Measurements from ENCODE around the gene LDAH. TPM values are rescaled to one million over a fixed set of nuclear protein-coding genes. Genes with fewer than 3 reads are reported as not detected.
A peak's percentile ranks its signal among the peaks of the same experiment; 100 is the strongest.

The LDAH gene
- total and polyA plus RNA-seq, 2 experiments from 2014 or later = 12.1 to 37.5 TPM

DNA sequence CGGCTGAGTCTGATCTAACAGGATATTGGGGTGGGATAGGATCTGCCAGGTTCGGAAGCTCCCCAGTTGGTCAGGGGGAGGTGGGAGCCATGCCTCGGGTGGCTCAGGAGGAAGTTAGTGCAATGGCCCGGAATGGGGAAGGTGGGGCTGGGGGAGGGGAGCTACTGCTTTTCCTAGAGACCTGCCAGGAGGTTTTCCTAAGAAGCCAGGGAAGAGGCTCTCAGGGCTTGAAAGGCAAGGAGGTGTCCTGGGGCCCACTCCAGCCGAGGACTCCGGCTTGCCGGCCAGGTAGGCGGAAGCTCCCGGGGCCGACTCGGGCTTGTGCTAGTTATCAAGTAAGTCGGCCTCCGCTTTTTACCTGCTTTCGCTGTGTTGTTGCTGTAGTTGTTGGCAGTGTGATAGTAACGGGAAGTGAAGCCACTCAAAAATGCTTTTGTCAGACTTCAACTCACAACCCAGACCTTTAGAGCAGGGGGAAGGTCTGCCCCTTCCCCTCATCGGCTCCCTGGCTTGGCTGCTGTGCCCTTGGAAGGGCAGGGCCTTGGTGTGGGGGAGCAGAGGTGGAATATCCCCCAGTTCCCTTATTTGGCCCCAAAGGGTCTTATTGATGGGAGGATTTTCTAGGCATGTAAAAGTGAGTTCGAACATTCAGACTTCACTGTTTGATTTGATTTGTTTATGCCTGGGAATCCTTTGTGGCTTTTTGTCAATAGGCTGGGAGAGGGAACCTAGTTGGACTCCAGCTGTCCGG lies 150.5 kb downstream of the LDAH start:
- ATAC-seq (peak; percentile 15), DNase-seq (ENCODE audit: low spot score) (peak; percentile 83)
- Histone ChIP-seq H3K9me2 (ENCODE audit: insufficient read depth) (no peaks in the 10 kb centered on the region), H4K20me1 (replicated peaks; ENCODE audit: insufficient read depth) (no peaks in the 10 kb centered on the region; the same call in 1 of the 2 replicates), H3K36me3 (ENCODE audit: insufficient read depth) (no peaks in the 10 kb centered on the region), H3K27me3 (ENCODE audit: insufficient read depth) (peaks cover 79% of the 10 kb centered on the region), H3K4me2 (peak overlapping the region; percentile 75), H3F3A (replicated peaks; ENCODE audit: low read depth) (peaks cover 3% of the 10 kb centered on the region; the same call in 1 of the 2 replicates), H3K4me1 (ENCODE audit: insufficient read depth) (peaks cover 52% of the 10 kb centered on the region), H3K27ac (ENCODE audit: low read depth) (no peak overlapping the region), H3K4me3 (peak overlapping the region; percentile 43), H3K79me2 (replicated peaks; ENCODE audit: insufficient read depth) (no peaks in the 10 kb centered on the region), H2AFZ (peak overlapping the region; percentile 72; the same call in 1 of the 2 replicates)
- TF ChIP-seq CREB1 (CRISPR knock-in tag; IDR thresholded peaks at IDR 0.05; ENCODE audit: low read depth) (no peak), EZH2 (IDR thresholded peaks at IDR 0.05; ENCODE audit: low read depth, unreplicated experiment) (peak; percentile 29)
- Mint-ChIP-seq H3K4me1 (peaks cover 67% of the 10 kb centered on the region), H3K36me3 (ENCODE audit: low read depth) (no peaks in the 10 kb centered on the region), H3K4me3 (peak overlapping the region; percentile 57), H3K27me3 (ENCODE audit: insufficient read depth, low read depth, poor library complexity) (peaks cover 82% of the 10 kb centered on the region), H3K27ac (no peak overlapping the region), H3K9me3 (no peaks in the 10 kb centered on the region; the same call in 2 of the 3 replicates)

DNA sequence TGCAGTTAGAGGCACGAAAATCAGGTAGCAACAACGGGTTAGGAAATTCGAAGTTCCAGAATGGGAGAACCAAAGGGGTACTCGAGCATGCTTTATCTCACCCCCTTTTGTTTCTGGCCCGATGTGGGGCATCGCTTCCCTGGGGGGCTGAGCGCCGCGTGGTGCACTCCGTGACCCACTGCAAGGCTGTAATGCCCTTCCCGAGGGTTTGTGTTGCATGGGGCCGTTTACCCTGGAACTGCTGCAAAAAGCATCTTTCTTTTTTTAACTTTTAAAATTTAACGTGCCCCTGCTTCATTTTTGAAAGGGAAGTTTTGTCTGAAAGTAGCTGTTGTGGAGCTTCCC lies 151.2 kb downstream of the LDAH start:
- Histone ChIP-seq H3K79me2 (replicated peaks; ENCODE audit: insufficient read depth) (no peaks in the 10 kb centered on the region), H3F3A (replicated peaks; ENCODE audit: low read depth) (peaks cover 3% of the 10 kb centered on the region; the same call in 1 of the 2 replicates), H3K36me3 (ENCODE audit: insufficient read depth) (no peaks in the 10 kb centered on the region), H3K27ac (ENCODE audit: low read depth) (no peak overlapping the region), H4K20me1 (replicated peaks; ENCODE audit: insufficient read depth) (no peaks in the 10 kb centered on the region; the same call in 1 of the 2 replicates), H3K4me3 (peak overlapping the region; percentile 43), H2AFZ (no peak overlapping the region), H3K4me1 (ENCODE audit: insufficient read depth) (peaks cover 52% of the 10 kb centered on the region), H3K9me2 (ENCODE audit: insufficient read depth) (no peaks in the 10 kb centered on the region), H3K4me2 (peak overlapping the region; percentile 75), H3K27me3 (ENCODE audit: insufficient read depth) (peaks cover 81% of the 10 kb centered on the region)
- no peak overlapping the region for H3K27ac Mint-ChIP-seq
- H3K4me1 Mint-ChIP-seq = peaks cover 66% of the 10 kb centered on the region
- DNase-seq (ENCODE audit: low spot score) = no peak
- ATAC-seq = no peak
- H3K4me3 Mint-ChIP-seq = peak overlapping the region; percentile 57
- H3K27me3 Mint-ChIP-seq (ENCODE audit: insufficient read depth, low read depth, poor library complexity) = peaks cover 83% of the 10 kb centered on the region
- H3K9me3 Mint-ChIP-seq = no peaks in the 10 kb centered on the region; the same call in 2 of the 3 replicates
- H3K36me3 Mint-ChIP-seq (ENCODE audit: low read depth) = no peaks in the 10 kb centered on the region
- TF ChIP-seq POLR2AphosphoS5 (IDR thresholded peaks at IDR 0.05; ENCODE audit: low read depth) = no peak

DNA sequence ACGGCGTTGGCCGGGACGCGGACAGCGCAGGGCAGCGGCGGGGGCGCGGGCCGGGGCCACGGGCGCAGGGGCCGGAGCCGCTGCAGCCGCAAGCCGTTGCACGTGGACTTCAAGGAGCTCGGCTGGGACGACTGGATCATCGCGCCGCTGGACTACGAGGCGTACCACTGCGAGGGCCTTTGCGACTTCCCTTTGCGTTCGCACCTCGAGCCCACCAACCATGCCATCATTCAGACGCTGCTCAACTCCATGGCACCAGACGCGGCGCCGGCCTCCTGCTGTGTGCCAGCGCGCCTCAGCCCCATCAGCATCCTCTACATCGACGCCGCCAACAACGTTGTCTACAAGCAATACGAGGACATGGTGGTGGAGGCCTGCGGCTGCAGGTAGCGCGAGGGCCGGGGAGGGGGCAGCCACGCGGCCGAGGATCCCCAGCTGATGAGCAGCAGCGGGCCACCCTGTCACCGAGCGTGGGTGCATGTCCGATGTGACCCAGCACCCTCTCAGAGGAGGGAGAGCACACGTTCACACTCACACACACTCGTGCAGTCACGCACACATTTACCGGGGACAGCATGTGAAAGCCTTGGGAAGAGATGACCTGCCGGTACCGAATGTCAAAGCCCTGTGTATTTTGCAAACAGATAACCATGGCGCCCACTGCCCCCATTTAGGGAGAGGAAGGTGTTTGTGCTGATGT lies 151.7 kb downstream of the LDAH start:
- peaks cover 63% of the 10 kb centered on the region for H3K4me1 Mint-ChIP-seq
- peaks cover 86% of the 10 kb centered on the region for H3K27me3 ChIP-seq (ENCODE audit: insufficient read depth)
- ATAC-seq (no peak), DNase-seq (ENCODE audit: low spot score) (peak; percentile 54)
- peak overlapping the region; percentile 57 for H3K4me3 Mint-ChIP-seq
- H3K27ac Mint-ChIP-seq = no peak overlapping the region
- no peaks in the 10 kb centered on the region for H3K36me3 ChIP-seq (ENCODE audit: insufficient read depth)
- no peaks in the 10 kb centered on the region for H3K79me2 ChIP-seq (replicated peaks; ENCODE audit: insufficient read depth)
- no peaks in the 10 kb centered on the region for H3K9me2 ChIP-seq (ENCODE audit: insufficient read depth)
- H3K36me3 Mint-ChIP-seq (ENCODE audit: low read depth) = no peaks in the 10 kb centered on the region
- H4K20me1 ChIP-seq (replicated peaks; ENCODE audit: insufficient read depth) = no peaks in the 10 kb centered on the region; the same call in 1 of the 2 replicates
- H2AFZ ChIP-seq = no peak overlapping the region
- TF ChIP-seq ZNF331 (CRISPR knock-in tag; IDR thresholded peaks at IDR 0.05; ENCODE audit: low read depth) (no peak), EZH2 (IDR thresholded peaks at IDR 0.05; ENCODE audit: low read depth, unreplicated experiment) (peak; percentile 72)
- no peak overlapping the region for H3K27ac ChIP-seq (ENCODE audit: low read depth)
- H3K4me2 ChIP-seq = peak overlapping the region; percentile 75
- H3K27me3 Mint-ChIP-seq (ENCODE audit: insufficient read depth, low read depth, poor library complexity) = peaks cover 85% of the 10 kb centered on the region
- H3F3A ChIP-seq (replicated peaks; ENCODE audit: low read depth) = peaks cover 3% of the 10 kb centered on the region; the same call in 1 of the 2 replicates
- H3K4me1 ChIP-seq (ENCODE audit: insufficient read depth) = peaks cover 52% of the 10 kb centered on the region
- H3K9me3 Mint-ChIP-seq = no peaks in the 10 kb centered on the region; the same call in 2 of the 3 replicates
- H3K4me3 ChIP-seq = peak overlapping the region; percentile 43

Data from GM23338 (cell line).